ENCODE data around the gene MEF2C. TPM values are rescaled to one million over a fixed set of nuclear protein-coding genes. Genes with fewer than 3 reads are reported as not detected.

Gene MEF2C
- total RNA-seq, 1 experiment from 2014 or later: 9.9 TPM

GRCh38 chr5:88786789-88787188 is 96.2 kb downstream of the MEF2C start:
- Histone ChIP-seq H3K4me3 (ENCODE audit: low read depth in 2 of 2, low read length in 2 of 2) (no peak overlapping the region), H3K27ac (ENCODE audit: low read length) (peak overlapping the region; percentile 89; the same call in 1 of the 2 replicates), H3K4me1 (ENCODE audit: control insufficient read depth, insufficient read depth, low read length) (peaks cover 24% of the 10 kb centered on the region), H3K27me3 (ENCODE audit: control insufficient read depth, insufficient read depth, low read length) (no peaks in the 10 kb centered on the region), H3K36me3 (ENCODE audit: control insufficient read depth, insufficient read depth, low read length) (no peaks in the 10 kb centered on the region), H3K9me3 (ENCODE audit: control insufficient read depth, insufficient read depth, low read depth, low read length) (no peaks in the 10 kb centered on the region)
- DNase-seq (ENCODE audit: low read depth, low spot score) (no peak), ATAC-seq (no peak)
- no TSS peak for BruUV-seq (replicated peaks)
- in situ Hi-C loops (cut with HindIII; ENCODE audit: low pct_unique_long_range_greater_than_20kb, low sequenced_read_pairs) (no loop called here), intact Hi-C loops (cut with micrococcal nuclease; ENCODE audit: unreplicated experiment) (no loop called here)
- ChIA-PET POLR2A (no interaction called here), CTCF (no interaction called here)
- TF ChIP-seq, protein P1, sequence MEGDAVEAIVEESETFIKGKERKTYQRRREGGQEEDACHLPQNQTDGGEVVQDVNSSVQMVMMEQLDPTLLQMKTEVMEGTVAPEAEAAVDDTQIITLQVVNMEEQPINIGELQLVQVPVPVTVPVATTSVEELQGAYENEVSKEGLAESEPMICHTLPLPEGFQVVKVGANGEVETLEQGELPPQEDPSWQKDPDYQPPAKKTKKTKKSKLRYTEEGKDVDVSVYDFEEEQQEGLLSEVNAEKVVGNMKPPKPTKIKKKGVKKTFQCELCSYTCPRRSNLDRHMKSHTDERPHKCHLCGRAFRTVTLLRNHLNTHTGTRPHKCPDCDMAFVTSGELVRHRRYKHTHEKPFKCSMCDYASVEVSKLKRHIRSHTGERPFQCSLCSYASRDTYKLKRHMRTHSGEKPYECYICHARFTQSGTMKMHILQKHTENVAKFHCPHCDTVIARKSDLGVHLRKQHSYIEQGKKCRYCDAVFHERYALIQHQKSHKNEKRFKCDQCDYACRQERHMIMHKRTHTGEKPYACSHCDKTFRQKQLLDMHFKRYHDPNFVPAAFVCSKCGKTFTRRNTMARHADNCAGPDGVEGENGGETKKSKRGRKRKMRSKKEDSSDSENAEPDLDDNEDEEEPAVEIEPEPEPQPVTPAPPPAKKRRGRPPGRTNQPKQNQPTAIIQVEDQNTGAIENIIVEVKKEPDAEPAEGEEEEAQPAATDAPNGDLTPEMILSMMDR (IDR thresholded peaks at IDR 0.05): no peak
- TF ChIP-seq POLR2AphosphoS5 (IDR thresholded peaks at IDR 0.05; ENCODE audit: low read depth, low read length) (no peak), TCF7L2 (IDR thresholded peaks at IDR 0.05; ENCODE audit: low read depth, low read length) (no peak), SIN3A (IDR thresholded peaks at IDR 0.05; ENCODE audit: borderline replicate concordance, insufficient read depth, low read depth, low read length) (no peak)

DNA sequence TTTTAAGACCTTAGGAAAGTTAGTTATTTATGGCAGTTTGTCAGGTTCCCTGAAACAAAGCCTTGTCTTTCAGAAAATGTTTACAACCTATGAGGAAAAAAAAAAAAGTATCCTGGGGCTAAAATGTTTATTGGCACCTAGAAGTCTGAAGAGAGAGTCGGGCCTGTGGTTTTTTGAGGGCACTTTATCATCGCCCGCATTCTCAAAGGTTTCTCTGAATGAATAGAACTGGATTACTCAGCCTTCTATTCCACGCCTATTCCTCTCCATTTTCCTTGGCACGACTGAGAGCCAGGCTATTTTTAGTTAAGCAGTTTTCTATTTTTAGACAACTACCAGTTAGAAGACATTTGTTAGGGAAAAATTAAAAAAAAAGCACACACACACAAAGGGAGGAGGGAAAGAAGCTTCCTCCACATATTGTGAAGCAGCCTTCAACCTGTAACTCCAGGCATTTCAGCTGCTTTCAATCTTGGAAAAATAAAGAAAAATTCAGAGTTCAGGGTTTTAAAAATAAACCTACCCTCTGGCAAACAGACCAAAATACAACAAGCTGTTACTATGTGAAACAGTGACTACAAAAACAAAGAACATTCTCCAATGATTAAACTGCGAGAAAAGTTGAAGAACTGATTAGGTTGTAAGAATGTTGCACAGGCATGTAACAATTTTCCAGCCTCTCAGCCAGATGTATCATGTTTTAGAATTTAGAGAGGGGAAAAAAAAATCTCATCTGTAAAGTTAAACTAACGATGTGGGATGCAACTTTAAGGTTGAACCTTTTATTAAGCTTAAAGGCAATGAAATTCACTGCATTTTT is 97.0 kb downstream of the MEF2C start:
- TF ChIP-seq SIN3A (IDR thresholded peaks at IDR 0.05; ENCODE audit: borderline replicate concordance, insufficient read depth, low read depth, low read length): no peak
- TF ChIP-seq TCF7L2 (IDR thresholded peaks at IDR 0.05; ENCODE audit: low read depth, low read length): peak; percentile 49; the same call in 1 of the 2 replicates
- TF ChIP-seq POLR2AphosphoS5 (IDR thresholded peaks at IDR 0.05; ENCODE audit: low read depth, low read length): peak; percentile 61; the same call in 1 of the 2 replicates
- Histone ChIP-seq H3K36me3 (ENCODE audit: control insufficient read depth, insufficient read depth, low read length) (no peaks in the 10 kb centered on the region), H3K27me3 (ENCODE audit: control insufficient read depth, insufficient read depth, low read length) (no peaks in the 10 kb centered on the region), H3K9me3 (ENCODE audit: control insufficient read depth, insufficient read depth, low read depth, low read length) (no peaks in the 10 kb centered on the region), H3K4me1 (ENCODE audit: control insufficient read depth, insufficient read depth, low read length) (peaks cover 24% of the 10 kb centered on the region), H3K4me3 (ENCODE audit: low read depth in 2 of 2, low read length in 2 of 2) (peak overlapping the region; percentile 0 to 23), H3K27ac (ENCODE audit: low read length) (peak overlapping the region; percentile 89)
- CTCF ChIA-PET: no interaction called here
- peak; percentile 97 for ATAC-seq
- DNase-seq (ENCODE audit: low read depth, low spot score): peak; percentile 75
- BruUV-seq (replicated peaks): no TSS peak
- POLR2A ChIA-PET: interaction anchor here (0.7 kb wide), 1 partner anchor 111 kb away, joined by 8 read pairs; no protein-coding TSS in a partner anchor
- intact Hi-C loops (cut with micrococcal nuclease; ENCODE audit: unreplicated experiment): no loop called here
- in situ Hi-C loops (cut with HindIII; ENCODE audit: low pct_unique_long_range_greater_than_20kb, low sequenced_read_pairs): no loop called here

DNA sequence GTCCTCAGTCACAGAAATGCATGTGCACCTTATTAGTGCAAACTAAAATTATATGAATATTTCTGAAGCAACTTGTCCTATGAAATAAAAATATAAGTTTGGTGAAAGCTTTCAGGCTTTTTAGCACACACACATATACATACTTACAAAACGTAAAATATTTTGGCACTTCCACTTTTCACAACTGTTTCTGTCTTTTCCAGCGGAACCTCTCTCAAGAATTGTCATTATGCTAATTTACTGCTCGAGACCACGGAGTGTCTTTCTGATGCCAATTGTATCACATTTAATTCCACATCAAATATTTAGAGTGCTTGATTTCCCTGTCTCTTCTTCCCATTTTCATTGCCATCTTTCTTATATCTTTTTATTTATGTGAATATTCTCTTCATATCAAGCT is 100.4 kb downstream of the MEF2C start:
- no peak overlapping the region for H3K27ac ChIP-seq (ENCODE audit: low read length)
- BruUV-seq (replicated peaks): no TSS peak
- H3K36me3 ChIP-seq (ENCODE audit: control insufficient read depth, insufficient read depth, low read length): no peaks in the 10 kb centered on the region
- ATAC-seq (no peak), DNase-seq (ENCODE audit: low read depth, low spot score) (no peak)
- no peaks in the 10 kb centered on the region for H3K27me3 ChIP-seq (ENCODE audit: control insufficient read depth, insufficient read depth, low read length)
- H3K9me3 ChIP-seq (ENCODE audit: control insufficient read depth, insufficient read depth, low read depth, low read length): no peaks in the 10 kb centered on the region
- TF ChIP-seq, protein P1 (IDR thresholded peaks at IDR 0.05): no peak
- TF ChIP-seq POLR2AphosphoS5 (IDR thresholded peaks at IDR 0.05; ENCODE audit: low read depth, low read length) (no peak), SIN3A (IDR thresholded peaks at IDR 0.05; ENCODE audit: borderline replicate concordance, insufficient read depth, low read depth, low read length) (no peak), TCF7L2 (IDR thresholded peaks at IDR 0.05; ENCODE audit: low read depth, low read length) (no peak), REST (IDR thresholded peaks at IDR 0.05; ENCODE audit: insufficient read depth in 1 of 2, low read depth in 2 of 2, low read length in 1 of 2) (no peak)
- ChIA-PET CTCF (no interaction called here), POLR2A (no interaction called here)
- no peak overlapping the region for H3K4me3 ChIP-seq (ENCODE audit: low read depth in 2 of 2, low read length in 2 of 2)
- in situ Hi-C loops (cut with HindIII; ENCODE audit: low pct_unique_long_range_greater_than_20kb, low sequenced_read_pairs): no loop called here
- peaks cover 24% of the 10 kb centered on the region for H3K4me1 ChIP-seq (ENCODE audit: control insufficient read depth, insufficient read depth, low read length)
- intact Hi-C loops (cut with micrococcal nuclease; ENCODE audit: unreplicated experiment): no loop called here
